GM19455 (cell line): ENCODE results near the gene AGPAT4.
"Not testable (repeated sequence)": the region's sequence is repeated elsewhere in the genome, so short reads cannot be mapped to it uniquely, and the experiment has no call there.

Source experiments
- ATAC-seq: cut with Tn5 transposase; IDR thresholded peaks from one replicate; pipeline ENCODE4 v1.9.1; 2021; ENCODE audit not compliant: unreplicated experiment

The AGPAT4 gene

DNA sequence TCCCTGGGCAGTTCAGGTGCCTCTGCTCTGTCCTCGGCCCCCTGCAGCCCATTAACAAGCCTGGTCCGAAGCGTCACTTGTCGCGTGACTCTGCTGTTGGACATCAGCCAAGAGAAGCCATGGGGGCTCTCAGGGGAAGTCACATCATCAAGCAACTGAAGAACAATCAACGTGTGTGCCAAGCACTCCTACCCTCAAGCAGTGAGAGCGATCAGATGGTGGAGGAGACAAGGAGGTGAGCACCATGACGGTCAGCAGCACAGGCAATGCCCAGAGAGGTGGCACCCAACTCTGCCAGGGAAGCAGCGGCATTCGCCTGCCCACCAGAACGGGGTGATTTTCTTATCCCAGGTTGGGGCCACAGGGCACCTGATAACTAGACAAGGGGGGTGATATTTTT lies 132.7 kb downstream of the AGPAT4 start:
- no peak for ATAC-seq

DNA sequence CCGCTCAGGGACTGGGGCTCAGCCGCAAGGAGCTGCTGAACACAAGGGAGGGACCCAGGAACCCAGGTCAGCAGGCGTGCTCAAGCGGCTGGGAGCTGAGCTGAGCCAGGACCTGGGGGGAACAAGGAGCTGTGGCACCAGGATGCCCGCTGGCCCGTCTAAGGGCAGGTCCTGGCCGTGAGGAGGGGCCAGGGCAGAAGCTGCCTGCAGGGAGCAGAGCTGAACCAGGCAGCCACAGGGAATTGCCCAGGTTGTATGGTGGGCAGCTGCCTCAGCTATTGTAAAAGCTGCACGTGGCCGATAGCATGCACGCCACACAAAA lies 133.3 kb downstream of the AGPAT4 start:
- ATAC-seq = no peak

DNA sequence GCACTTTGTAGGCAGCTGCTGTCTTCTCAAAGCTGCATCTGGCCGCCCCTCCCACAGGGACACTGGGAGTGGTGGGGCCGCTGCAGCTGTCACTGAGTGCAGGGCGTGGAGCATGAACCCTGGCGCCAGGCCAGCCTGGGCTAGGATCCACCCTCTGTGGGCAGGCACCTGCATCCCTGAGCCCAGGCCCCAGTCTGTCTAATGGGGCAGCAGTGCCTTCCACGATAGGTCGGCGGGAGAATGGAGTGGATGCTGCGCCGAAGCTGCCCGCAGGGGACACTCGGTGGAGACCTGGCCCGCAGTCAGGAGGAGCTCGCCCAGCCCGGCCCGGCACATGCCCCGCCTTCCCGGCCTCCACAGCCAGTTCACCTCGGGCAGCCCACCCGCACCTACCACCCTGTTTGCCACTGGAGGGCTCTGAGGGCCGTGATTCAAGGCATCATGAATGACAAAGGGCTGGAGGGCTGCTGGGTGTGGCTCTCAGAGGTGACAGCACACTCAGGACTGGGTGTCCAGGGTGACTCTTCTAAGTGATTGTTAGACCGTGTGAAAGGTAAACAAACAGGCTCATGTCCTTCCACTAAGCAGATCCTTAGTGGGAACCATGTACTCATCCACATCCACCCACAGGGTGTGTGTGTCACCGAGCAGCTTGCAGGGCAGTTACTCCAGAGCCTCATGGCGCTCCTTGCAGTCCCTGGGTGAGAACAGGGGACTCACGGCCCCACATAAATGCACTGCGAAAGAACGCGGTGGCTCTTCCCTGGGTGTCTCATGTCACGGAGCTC lies 133.9 kb downstream of the AGPAT4 start:
- no peak for ATAC-seq

DNA sequence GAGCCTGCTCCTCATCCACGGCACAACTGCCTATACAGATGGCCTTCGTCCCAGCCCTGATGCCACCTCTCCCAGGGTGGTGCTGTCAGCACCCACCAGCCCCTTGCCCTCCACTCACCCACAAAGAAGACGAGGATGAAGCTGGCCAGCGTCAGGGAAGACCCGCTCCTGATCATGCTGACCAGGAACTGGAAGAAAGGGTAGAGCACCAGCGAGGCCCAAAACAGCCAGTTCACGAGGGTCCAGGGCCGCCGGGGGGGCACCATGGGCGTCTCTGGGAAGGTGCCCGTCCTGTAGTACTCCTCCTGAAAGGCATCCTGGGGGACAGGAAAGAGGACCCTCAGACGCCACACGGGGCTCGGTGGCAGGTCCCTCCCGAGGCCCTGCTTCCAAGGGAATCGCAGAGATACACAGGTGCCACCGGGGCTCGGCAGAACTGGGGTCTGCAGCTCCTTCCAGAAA lies 134.5 kb downstream of the AGPAT4 start:
- no peak for ATAC-seq

DNA sequence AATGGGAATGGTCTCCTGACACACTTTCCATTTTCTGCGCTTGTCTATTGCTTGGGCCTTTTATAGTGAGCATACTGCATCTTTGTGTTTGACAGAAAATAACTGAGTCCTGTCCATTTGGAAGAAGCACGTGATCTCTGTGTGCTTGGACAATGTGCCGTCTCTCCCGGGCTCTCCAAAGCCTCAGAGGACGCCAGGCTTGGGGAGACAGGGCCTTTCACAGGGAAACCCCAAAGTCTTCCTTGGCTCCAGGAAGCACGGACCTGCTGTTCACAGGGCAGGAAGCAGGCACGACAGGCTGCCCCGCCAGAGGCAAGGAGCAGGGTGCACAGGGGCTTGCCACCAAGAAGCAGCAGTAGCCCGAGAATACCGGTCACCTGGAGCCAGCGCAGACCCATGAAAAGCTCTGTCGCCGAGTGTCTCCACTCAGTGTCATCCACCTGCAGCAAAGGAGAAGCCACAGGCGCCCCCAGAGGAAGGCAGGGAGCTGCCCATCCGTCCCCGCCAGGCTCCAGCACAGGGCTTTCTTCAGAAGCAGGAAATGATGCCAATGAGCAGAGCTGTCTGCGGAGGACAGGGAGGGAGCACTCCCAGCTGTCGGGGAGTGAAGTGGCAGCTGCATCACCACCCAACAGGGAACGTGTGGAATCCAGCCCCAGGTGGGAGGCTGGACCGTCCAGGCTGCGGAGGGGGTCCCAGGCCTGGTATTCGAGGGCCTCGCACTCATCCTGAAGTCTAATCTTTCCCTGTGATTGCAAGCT lies 135.1 kb downstream of the AGPAT4 start:
- ATAC-seq = no peak

DNA sequence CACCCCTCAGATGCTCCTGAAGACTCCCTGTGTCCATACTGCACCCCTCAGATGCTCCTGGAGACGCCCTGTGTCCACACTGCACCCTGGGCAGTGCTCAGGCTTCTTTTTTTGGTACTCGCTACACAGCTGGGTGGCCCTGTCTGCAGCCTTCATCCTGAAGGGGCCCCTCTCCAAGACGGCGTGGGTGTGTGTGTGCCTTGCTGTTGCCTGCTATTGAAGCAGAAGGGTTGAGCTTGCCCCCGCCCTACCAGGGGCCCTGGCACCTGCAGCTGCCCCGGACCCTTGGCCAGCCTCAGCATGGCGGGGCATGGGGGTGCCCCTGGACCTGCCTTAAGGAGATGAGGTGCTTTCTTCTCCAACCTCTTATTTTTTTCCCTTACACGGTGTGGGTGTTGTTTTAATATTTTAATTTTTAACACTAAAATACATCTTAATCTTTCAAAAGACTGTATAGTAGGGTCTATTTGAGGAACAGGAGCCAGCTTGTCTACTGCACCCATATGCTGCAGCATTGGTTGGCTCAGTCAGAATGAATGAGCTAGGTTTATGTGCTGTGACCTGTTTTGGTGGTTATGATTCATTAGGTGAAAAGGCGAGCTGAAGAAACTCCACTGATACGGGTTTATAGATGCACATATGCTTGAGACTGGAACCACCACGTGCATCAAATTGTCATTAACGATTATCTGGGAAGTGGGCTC lies 135.9 kb downstream of the AGPAT4 start:
- ATAC-seq = no peak

DNA sequence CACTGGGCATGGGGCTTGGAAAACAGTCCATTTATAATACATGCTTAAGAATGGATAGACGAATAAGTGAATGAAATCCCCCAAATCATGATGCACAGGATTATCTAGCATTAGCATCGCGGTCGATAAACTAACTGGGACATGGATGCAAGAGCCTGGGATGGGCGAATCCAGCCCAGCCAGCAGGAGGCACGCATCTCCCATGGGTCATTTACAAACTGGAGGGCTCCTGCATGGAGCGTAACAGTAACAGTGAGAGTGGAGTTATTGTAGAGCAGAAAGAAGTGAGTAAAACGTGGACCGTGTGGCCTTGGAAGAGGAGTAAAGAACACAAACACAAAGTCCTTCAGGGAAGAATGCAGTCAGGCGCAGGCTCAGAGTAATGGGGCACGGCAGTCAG lies 136.5 kb downstream of the AGPAT4 start:
- no peak for ATAC-seq

DNA sequence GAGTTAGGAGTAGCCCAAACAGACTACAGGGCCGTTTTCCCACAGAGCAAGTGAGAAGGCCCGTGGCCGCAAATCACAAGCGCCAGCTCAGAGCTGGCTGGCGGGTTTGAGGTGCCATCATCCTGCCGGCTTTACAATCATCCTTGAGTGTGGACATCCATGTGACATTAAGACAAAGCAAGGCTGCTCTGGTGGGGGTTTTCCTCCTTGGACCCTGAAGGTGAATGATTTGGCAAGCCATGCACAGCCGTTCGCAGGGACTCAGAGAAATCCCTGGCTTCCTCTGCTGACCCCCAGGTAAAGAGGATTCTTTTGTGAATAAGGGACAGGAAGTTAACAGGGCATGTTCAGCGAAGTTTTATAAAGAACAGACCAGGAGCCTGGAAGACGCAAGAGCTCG lies 137.2 kb downstream of the AGPAT4 start:
- ATAC-seq = no peak

DNA sequence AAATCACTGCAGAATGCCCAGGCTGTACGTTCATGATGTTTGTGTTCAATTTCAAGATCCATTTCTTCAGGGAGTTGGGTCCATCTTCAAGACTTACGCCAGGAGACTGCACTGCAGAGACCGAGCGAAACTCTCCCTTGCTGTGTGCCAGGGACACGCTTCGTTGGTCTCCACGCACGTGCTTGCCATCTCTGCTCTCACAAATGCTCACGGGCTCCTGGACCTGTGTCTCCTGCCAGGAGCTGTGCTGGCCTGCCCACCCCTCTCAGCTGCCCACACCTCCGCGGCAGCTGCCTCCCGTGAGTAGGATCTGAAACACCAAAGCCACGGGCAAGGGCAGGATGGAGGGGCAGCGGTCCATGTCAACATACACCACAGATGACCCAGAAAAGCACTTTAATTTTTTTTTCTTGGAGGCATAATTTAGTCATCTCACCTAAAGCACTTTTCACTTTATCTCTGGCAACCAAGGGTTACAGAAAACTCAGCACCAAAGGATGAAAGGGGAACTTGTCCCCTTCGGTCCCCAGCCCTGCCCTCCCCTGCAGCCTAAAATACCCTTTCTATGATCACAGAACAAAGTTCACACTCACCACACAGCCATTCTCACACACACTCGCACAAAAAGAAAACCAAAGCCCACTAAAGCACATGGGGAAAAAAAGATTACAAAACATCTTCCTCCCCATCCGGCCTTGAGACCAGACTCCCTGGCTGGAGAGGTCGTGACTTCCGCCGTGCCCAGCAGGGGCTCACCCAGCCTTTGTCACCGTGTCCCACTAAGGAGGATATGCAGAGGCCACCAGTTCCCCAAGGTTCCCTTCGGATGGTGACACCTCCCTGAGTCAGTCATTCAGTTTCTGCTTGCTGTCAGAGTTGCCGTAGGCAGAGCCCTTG lies 137.9 kb downstream of the AGPAT4 start:
- ATAC-seq = no peak

DNA sequence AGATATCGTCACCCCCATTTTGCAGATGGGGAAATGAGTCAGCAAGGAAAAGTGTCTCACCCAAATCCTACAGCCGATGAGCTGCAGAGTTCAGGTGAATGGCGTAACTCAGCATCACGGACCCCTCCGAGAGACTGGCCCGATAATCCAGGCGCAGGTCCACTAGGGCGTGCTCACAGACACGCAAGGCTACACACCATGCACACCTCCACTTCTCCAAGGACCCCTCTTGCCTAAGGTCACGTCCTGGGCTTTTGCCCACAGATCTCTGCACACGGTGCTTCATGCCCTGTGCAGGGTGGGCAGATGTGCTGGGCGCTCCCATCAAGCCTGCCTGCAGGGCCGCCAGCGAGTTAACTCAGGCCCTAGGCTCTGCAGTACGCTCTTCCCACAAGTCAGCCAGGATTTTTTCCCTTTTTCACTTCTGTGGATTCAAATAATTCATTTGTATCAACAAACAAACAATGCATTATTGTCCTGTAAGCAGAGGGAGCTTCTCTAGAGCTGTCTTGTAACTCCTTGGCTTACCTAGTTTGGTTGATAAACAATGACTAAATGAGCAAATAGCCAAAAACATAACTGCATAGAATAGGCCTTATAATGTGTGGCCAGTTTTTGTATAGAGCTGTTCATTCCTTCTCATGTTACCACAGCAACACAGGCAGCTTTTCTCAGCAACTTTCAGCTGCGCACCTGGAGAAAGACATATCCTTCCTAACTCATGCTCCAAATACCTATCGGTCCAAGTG lies 139.1 kb downstream of the AGPAT4 start:
- ATAC-seq = no peak

DNA sequence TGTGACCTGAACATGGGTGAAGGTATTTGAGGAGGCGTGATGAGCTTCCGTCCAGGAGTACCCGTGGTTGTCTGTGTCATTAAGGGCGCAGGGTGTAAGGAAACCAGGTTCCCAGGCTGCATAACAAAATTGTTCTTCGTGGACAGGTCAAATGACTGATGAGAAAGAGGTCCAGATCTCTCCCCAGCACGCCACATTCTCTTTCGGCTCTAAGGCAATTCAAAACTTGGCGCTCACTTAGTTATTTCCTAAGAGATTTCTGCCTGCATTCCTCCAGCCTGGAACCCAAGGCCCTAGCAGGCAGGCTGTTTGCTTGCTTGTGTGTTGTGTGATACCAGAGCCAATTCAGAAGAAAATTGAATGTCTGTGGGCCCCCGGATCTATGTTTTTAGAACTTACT lies 139.9 kb downstream of the AGPAT4 start:
- no peak for ATAC-seq

DNA sequence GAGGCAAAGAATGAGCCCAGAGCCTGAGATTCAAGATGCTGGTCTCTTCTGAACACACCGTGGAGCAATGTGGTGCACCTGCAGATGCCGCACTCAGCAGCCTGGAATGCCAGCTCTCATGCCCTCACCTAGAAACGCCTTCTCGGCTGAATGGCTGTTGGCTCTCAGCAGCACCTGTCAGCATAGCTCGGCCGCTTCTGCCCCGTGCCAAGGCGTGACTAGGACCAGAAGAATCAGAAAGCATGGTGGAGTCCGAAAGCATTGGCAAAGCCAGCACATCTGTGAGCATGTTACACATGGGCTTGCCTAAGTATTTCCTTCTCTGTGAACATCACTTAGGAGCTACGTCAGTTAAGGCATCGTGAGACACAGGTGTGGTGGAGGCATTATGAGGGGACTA lies 141.5 kb downstream of the AGPAT4 start:
- no peak for ATAC-seq

DNA sequence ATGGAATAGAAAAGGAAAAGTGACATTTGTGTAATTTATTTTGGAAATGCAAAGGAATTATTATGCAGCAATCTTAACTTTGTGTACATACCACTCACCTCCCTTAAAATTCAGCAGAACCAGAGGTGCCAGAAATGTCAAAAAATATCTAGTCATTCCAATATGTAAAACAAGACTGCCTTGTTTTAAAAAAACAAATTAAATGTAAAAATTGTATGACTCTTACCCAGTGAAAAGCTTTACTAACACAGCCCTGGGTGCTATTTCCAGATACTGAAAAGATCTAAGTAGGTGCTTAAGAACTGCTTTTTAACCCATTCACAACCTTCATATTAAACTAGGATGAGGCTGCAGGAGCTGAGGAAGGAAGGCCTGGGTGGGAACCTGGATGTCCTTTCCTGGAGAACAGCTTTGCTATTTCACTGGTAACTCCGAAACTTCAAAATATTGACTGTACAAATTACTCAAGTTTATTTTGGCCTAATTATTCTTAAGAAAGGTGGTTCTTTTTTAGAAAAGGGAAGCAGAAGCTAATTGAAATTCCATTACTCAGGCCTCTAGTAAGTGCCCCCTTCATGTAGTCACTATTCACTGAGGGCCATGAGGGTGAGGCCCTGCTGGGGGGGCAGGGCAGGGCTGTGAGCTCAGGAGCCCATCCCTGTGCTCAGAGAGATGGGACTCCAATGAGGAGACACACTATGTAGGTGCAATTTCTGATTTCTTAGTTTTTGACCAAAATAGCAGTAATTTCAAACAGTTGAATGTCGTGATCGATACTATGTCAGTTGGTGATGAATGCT lies 142.7 kb downstream of the AGPAT4 start:
- no peak for ATAC-seq

DNA sequence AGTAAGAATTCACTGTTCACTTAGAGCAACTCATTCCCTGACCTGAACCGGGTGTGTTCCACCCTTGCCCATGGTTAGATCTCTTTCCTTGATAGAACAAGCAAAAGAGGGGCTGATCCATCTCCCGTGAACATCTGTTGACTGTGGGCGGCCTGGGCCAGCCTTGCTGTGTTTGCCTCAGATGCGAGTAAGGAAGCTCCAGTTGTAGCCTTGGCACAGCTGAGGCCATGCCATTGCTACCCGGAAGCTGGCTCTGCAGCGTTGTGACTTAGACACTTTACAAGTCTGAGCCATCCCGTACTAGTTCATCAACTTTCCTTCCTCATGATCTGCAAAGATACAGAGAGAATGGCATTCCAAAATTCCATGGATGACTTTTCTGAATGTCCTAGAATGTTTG lies 143.3 kb downstream of the AGPAT4 start:
- no peak for ATAC-seq

DNA sequence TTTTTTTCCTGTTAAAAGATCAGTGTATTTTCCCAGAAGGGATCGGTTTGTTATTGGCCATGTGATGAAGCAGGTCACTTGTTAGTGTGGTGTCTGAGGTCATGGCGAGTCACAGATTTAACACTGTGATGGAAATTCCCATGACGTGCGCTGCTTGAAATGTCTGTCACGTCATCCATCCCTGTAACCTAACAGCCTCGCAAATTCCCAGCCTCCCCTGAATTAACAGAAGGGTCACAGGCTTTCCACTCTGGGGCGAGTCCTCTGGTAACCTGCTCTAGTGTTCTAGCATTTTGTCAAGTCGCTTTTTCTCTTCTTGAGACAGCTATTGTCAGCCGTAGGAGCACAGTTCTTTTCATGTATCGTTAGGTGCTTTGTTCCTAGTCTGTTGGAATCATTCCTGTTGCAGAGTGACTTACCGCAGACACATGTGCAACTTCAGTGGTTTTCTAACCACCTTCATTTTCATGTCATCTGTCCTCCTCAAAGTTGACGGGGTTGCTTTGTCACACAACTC lies 145.1 kb downstream of the AGPAT4 start:
- no peak for ATAC-seq

DNA sequence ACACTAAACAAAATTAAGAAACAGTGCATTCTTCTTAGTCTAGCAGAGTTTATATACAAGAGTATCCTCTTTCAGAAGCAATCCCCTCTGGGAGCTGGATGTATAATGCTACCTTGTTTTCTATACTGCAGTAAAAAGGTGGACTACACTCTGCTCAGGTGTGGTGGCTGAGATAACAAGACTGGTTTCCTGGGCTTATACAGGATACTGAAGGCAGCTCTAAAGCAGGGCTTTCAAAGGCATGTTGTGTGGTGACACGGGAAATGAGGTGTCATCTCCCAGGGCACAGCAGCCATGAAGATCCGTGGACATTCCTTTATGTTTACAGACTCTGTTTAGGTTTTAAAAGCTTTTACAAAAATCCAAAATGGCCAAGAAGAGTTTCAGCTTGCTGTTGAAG lies 145.6 kb downstream of the AGPAT4 start:
- no peak for ATAC-seq

DNA sequence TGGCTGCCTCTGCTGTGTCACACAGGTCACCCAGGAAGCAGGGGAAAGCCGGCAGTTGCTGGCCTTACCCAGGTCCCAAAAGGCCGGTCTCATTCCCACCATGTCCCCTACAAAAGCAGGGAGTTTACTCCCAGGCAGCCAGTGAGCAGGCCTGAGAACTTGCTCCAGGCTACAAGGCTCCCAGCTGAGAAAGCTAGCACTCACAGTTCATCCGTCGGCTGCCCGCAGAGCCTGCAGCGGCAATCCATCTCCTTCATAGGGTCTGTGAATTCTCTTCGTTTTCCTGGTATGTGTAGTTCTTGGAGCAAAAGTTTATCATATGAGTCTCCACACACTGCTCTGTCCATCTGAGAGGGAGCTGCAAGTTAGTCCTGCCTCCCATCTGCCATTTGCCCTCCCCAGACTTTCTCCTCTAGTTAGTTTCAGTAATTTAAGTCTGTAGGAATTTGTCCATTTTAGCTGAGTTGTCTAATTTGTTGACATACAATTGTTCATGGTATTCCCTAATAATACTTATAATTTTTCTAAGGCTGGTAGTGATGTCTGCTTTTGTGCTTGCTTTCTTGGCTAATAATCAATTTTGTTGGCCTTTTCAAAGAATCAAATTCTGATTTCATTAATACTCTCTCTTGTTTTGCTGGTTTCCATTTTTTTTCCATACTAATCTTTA lies 146.7 kb downstream of the AGPAT4 start:
- ATAC-seq = no peak

DNA sequence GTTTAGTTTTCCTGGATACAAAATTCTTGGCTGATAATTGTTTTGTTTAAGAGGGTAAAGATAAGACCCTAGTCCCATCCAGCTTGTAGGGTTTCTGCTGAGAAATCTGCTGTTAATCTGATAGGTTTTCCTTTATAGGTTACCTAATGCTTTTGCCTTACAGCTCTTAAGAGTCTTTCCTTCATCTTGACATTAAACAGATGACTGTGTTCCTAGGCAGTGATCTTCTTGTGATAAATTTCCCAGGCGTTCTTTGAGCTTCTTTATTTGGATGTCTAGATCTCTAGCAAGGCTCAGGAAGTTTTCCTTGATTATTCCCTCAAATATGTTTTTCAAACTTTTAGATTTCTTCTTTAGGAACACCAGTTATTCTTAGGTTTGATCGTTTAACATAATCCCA lies 148.3 kb downstream of the AGPAT4 start:
- no peak for ATAC-seq

DNA sequence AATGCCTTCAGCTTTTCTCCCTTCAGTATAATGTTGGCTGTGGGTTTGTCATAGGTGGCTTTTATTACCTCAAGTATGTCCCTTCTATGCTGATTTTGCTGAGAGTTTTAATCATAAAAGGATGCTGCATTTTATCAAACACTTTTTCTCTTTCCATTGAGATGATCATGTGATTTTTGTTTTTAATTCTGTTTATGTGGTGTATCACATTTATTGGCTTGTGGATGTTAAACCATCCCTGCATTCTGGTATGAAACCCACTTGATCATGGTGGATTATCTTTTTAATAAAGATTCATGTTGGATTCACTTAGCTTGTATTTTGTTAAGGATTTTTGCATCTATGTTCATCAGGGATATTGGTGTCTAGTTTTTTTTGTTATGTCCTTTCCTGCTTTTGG lies 150.5 kb downstream of the AGPAT4 start:
- ATAC-seq = not testable (repeated sequence)
